Lung (tissue), 12 donors: ENCODE results near the gene COL1A2. TPM values are rescaled to one million over a fixed set of nuclear protein-coding genes. Genes with fewer than 3 reads are reported as not detected.
A peak's percentile ranks its signal among the peaks of the same experiment; 100 is the strongest.

ENCODE experiments used
- ATAC-seq: fragments of 200-7000 bp; cut with Tn5 transposase; one replicate; pipeline ENCODE4 v1.9.1; 2020; ENCODE audit warnings: moderate number of reproducible peaks; ENCODE audit not compliant: insufficient read depth, low FRiP score
- DNase-seq, 3 donors: peaks; one replicate each; pipeline ENCODE4 v3.0.0-alpha.2; 2013 to 2017
- H3K27ac ChIP-seq, 2 donors: one replicate each; pipeline ENCODE4 v1.5.1; 2013; ENCODE audit warnings: mild to moderate bottlenecking in 2 of 2, moderate library complexity in 2 of 2, control low read depth in 1 of 2, inconsistent platforms in 1 of 2, low read depth in 1 of 2, low read length in 1 of 2
- H3K27me3 ChIP-seq, 3 donors: one replicate each; pipeline ENCODE4 v1.5.1; 2013; ENCODE audit warnings: low read length in 2 of 3; ENCODE audit not compliant: control insufficient read depth in 3 of 3, insufficient read depth in 3 of 3
- H3K36me3 ChIP-seq, 4 donors: one replicate each; pipeline ENCODE4 v1.5.1; 2013; ENCODE audit warnings: low read length in 4 of 4, mild to moderate bottlenecking in 1 of 4, moderate library complexity in 1 of 4; ENCODE audit not compliant: control insufficient read depth in 4 of 4, insufficient read depth in 4 of 4
- H3K4me1 ChIP-seq, 5 donors: one replicate each; pipeline ENCODE4 v1.5.1; 2013; ENCODE audit warnings: low read length in 5 of 5, mild to moderate bottlenecking in 2 of 5, moderate library complexity in 1 of 5; ENCODE audit not compliant: control insufficient read depth in 5 of 5, insufficient read depth in 5 of 5
- H3K4me3 ChIP-seq: one replicate; pipeline ENCODE4 v1.5.1; 2013; ENCODE audit warnings: mild to moderate bottlenecking, control low read depth, moderate library complexity
- H3K9ac ChIP-seq, 2 donors: one replicate each; pipeline ENCODE4 v1.5.1; 2013; ENCODE audit warnings: low read length in 2 of 2, control low read depth in 1 of 2; ENCODE audit not compliant: insufficient read depth in 1 of 2
- H3K9me3 ChIP-seq, 4 donors: one replicate each; pipeline ENCODE4 v1.5.1; 2013; ENCODE audit warnings: low read length in 3 of 4, mild to moderate bottlenecking in 1 of 4, moderate library complexity in 1 of 4; ENCODE audit not compliant: control insufficient read depth in 4 of 4, insufficient read depth in 3 of 4
- WGBS, 2 donors: extraction: QIAGEN DNeasy Blood & Tissue Kit; methylation state at CpG; one replicate each; pipeline ENCODE4 v1.1.7; 2013; 5-methylcytosine and 5-hydroxymethylcytosine counted together
- polyA plus RNA-seq, 2 donors: library from polyadenylated mRNA; stranded (reverse); fragments of 200-250 nt; gene quantifications; one replicate each; pipeline ENCODE4 v1.2.1, GENCODE V29; 2013
- total RNA-seq, 2 donors: library from RNA; depleted of rRNA in 1 of 2; stranded (reverse); fragments of >200 nt in 1 of 2; gene quantifications; one replicate each; pipeline ENCODE4 v1.2.1, GENCODE V29; 2014 to 2021
- TF ChIP-seq, protein P1 (sequence below): IDR thresholded peaks from 2 replicates; pipeline ENCODE4 v1.5.1; 2012; ENCODE audit warnings: mild to moderate bottlenecking; ENCODE audit errors: control extremely low read depth, extremely low read depth
- donor health status: control.
- donor health status: control.
- donor health status: Bipolar disorder and iron deficiency.
- donor health status: healthy.
- donor health status: DM: yes; HTN: yes; CAD: no.

The COL1A2 gene
- total and polyA plus RNA-seq, 4 donors = 66.3 to 1,768 (median 336) TPM

DNA sequence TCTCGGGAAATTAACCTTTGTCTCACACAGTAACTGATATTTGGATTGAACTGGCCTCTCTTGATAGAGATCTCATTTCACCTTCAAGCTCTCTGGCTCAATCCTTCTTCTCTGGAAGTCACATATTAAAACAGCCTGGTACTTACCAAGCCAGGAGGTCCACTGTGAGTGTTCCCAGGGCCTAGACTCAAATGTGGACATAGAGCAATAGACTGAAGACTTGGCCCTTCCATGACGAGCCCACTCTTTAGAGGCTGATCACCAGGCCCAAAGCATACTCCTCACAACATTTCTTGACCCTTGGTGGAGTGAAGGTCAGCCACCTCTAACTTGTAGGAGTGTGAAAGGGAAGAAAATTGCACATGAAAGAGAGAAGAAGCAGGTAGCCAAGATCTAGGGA, 38.5 kb downstream of the COL1A2 start:
- H3K27me3 ChIP-seq = no peaks in the 10 kb centered on the region

DNA sequence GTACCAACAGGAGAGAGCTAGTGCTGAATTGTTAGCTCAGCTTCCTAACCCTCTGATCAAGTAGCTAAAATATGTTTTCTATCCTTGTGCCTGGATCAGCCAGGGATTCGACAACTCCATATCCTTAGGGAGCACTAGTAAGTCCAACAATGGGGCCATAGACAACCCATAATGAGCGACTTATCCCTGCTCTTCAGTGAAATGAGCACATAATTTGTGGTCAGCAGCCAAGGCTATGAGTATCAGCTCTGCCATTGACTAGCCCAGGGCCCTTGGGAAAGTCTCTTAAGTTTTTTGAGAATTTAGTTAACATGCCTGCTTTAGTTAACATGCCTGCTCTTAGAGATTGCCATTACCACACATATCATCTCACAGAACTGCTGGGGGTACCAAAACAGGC, 39.3 kb downstream of the COL1A2 start:
- no peak for DNase-seq
- ATAC-seq = no peak
- no peaks in the 10 kb centered on the region for H3K27me3 ChIP-seq
- 88 to 94% methylated on average over 2 of the region's 2 CpGs for WGBS, 2 donors
- H3K9ac ChIP-seq = no peak overlapping the region
- peaks cover 0 to 3% (median 0%) of the 10 kb centered on the region in 5 donors for H3K4me1 ChIP-seq
- H3K9me3 ChIP-seq = no peaks in the 10 kb centered on the region
- TF ChIP-seq, protein P1, sequence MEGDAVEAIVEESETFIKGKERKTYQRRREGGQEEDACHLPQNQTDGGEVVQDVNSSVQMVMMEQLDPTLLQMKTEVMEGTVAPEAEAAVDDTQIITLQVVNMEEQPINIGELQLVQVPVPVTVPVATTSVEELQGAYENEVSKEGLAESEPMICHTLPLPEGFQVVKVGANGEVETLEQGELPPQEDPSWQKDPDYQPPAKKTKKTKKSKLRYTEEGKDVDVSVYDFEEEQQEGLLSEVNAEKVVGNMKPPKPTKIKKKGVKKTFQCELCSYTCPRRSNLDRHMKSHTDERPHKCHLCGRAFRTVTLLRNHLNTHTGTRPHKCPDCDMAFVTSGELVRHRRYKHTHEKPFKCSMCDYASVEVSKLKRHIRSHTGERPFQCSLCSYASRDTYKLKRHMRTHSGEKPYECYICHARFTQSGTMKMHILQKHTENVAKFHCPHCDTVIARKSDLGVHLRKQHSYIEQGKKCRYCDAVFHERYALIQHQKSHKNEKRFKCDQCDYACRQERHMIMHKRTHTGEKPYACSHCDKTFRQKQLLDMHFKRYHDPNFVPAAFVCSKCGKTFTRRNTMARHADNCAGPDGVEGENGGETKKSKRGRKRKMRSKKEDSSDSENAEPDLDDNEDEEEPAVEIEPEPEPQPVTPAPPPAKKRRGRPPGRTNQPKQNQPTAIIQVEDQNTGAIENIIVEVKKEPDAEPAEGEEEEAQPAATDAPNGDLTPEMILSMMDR = no peak
- no peak overlapping the region for H3K4me3 ChIP-seq
- peaks cover 0 to 8% (median 1%) of the 10 kb centered on the region in 4 donors for H3K36me3 ChIP-seq
- no peak overlapping the region for H3K27ac ChIP-seq

More for the DNA sequence above, 38.5 kb downstream of the COL1A2 start:
- Histone ChIP-seq H3K9ac (no peak overlapping the region), H3K36me3 (peaks cover 0 to 14% (median 2%) of the 10 kb centered on the region in 4 donors), H3K9me3 (no peaks in the 10 kb centered on the region), H3K27ac (no peak overlapping the region), H3K4me1 (peaks cover 0 to 3% (median 0%) of the 10 kb centered on the region in 5 donors), H3K4me3 (no peak overlapping the region)
- TF ChIP-seq, protein P1 = no peak
- no peak for DNase-seq
- WGBS, 2 donors = 79 to 83% methylated on average over 2 of the region's 2 CpGs
- no peak for ATAC-seq

DNA sequence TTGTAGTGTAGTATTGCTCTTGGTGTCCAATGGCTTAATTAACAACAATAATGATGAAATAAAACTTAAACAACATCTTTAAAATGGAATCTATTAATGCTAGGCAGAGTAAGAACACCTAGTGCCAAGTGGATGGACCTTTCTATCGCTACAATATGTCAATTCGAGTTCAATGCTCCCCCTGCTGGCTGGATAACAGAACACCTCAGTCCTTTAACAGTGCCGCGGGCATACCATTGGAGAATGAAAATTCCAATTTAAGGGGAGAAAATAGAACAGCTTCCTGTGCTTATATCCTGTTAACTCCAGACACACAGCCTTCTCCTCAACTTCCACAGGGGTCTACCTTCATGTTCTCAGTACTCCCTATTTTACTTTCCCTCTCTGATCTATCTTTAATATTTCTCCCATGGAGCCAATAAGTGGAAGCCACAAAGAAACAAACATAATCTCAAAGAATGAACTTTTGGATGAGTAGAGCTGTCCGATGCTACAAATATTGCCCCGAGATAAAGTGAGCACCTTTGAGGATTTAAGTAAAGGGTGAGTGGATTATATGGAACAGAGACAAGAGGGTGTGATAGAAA, 41.4 kb downstream of the COL1A2 start:
- no peak overlapping the region for H3K9ac ChIP-seq
- H3K27ac ChIP-seq = no peak overlapping the region
- WGBS, 2 donors = 18 to 23% methylated on average over 6 of the region's 6 CpGs
- no peaks in the 10 kb centered on the region for H3K27me3 ChIP-seq
- H3K9me3 ChIP-seq = no peaks in the 10 kb centered on the region
- DNase-seq = peak; percentile 73 to 87 (median 85)
- TF ChIP-seq, protein P1 = peak; percentile 62
- H3K4me1 ChIP-seq = peaks cover 0 to 3% (median 0%) of the 10 kb centered on the region in 5 donors
- peak; percentile 76 for ATAC-seq
- no peak overlapping the region for H3K4me3 ChIP-seq
- H3K36me3 ChIP-seq = no peaks in the 10 kb centered on the region

DNA sequence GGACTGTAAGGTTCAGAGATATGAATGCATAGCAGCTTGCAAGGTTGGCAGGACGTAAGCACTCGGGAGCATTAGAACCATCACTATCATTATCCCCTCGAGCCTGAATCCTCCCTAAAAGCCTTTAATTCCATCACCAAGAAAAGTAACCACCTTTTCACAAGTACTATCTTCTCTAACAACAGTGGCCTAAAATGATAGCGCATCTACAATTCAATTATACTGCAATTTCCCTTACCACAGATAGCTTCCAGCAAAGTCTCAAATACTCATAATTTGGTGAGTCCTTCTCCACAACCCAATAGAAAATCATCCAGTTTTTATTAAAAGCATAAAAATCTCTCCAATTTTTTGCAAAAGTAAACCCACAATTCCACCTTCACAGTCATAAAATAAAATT, 42.0 kb downstream of the COL1A2 start:
- H3K4me3 ChIP-seq = no peak overlapping the region
- H3K36me3 ChIP-seq = no peaks in the 10 kb centered on the region
- TF ChIP-seq, protein P1 = no peak
- no peaks in the 10 kb centered on the region for H3K9me3 ChIP-seq
- H3K9ac ChIP-seq = no peak overlapping the region
- H3K4me1 ChIP-seq = peaks cover 0 to 3% (median 0%) of the 10 kb centered on the region in 5 donors
- 91 to 95% methylated on average over 4 of the region's 4 CpGs for WGBS, 2 donors
- no peak for ATAC-seq
- no peak for DNase-seq
- H3K27ac ChIP-seq = no peak overlapping the region
- H3K27me3 ChIP-seq = no peaks in the 10 kb centered on the region
